ENCODE results near the gene SH2D3C.

GRCh38 chr9:127793093-127793708, 14.7 kb upstream of the SH2D3C start:
- TF ChIP-seq CTCF (IDR thresholded peaks at IDR 0.05; ENCODE audit: low read depth, low read length, poor library complexity, severe bottlenecking) (no peak), EZH2phosphoT487 (IDR thresholded peaks at IDR 0.05; ENCODE audit: borderline replicate concordance, low read length) (no peak)

Measured in DOHH2 (cell line).